Skeletal muscle satellite cell (primary cell): ENCODE results near the gene TMEM150B.

Source experiments
- H3K27me3 ChIP-seq: 2 replicates; pipeline ENCODE4 v1.7.0; 2013; ENCODE audit warnings: low read length; ENCODE audit not compliant: control insufficient read depth, insufficient read depth
- H3K36me3 ChIP-seq: 2 replicates; pipeline ENCODE4 v1.7.0; 2013; ENCODE audit warnings: mild to moderate bottlenecking, control low read depth, low read length; ENCODE audit not compliant: insufficient read depth
- H3K4me1 ChIP-seq: 2 replicates; pipeline ENCODE4 v1.7.0; 2013; ENCODE audit warnings: low read length; ENCODE audit not compliant: control insufficient read depth, insufficient read depth
- H3K4me2 ChIP-seq: 2 replicates; pipeline ENCODE4 v1.7.0; 2013; ENCODE audit warnings: mild to moderate bottlenecking, low read length
- H3K4me3 ChIP-seq: 2 replicates; pipeline ENCODE4 v1.7.0; 2013; ENCODE audit warnings: low read length
- H3K9ac ChIP-seq: 2 replicates; pipeline ENCODE4 v1.7.0; 2013; ENCODE audit warnings: mild to moderate bottlenecking, low read depth, low read length, moderate library complexity
- H3K9me3 ChIP-seq: replicated peaks from 2 replicates; pipeline ENCODE4 v1.7.0; 2013; ENCODE audit warnings: mild to moderate bottlenecking, control low read depth, low read length

The TMEM150B gene

DNA sequence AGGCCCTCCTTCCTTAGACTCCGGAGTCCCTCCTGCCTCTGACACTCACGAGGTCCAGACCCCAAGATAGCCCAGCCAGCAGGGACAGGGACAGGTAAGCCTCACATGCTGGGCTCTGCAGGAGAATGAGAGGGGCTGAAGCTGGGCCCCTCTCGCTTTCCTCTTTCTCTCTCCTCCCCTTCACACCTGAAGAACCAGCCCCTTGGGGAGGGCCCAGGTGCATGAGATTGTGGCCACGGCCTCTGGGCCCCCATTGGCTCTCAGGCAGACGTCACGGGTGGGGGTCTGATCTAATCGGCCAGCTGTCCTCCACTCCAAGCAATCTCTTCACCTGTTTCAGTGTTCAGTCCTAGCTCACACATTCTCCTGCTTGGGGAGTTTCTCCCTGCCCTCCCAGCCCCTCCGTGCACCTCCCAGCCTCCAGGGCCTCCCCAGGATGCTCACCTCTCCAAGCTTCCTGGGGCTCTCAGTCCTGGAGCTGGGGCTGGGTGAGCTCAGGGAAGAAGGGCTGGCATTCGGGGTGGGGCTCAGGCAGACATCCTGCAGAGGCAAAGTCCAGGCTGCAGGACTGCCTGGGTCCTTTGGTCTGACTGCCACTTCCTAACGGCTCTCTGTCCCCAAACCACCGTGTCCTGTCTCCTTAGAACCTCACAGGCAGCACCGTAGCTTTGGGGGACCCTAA lies 2.8 kb downstream of the TMEM150B start:
- Histone ChIP-seq H3K9me3 (no peaks in the 10 kb centered on the region), H3K4me3 (no peak overlapping the region), H3K4me1 (no peaks in the 10 kb centered on the region), H3K27me3 (peaks cover 22% of the 10 kb centered on the region), H3K4me2 (no peak overlapping the region), H3K9ac (no peak overlapping the region), H3K36me3 (no peaks in the 10 kb centered on the region)

DNA sequence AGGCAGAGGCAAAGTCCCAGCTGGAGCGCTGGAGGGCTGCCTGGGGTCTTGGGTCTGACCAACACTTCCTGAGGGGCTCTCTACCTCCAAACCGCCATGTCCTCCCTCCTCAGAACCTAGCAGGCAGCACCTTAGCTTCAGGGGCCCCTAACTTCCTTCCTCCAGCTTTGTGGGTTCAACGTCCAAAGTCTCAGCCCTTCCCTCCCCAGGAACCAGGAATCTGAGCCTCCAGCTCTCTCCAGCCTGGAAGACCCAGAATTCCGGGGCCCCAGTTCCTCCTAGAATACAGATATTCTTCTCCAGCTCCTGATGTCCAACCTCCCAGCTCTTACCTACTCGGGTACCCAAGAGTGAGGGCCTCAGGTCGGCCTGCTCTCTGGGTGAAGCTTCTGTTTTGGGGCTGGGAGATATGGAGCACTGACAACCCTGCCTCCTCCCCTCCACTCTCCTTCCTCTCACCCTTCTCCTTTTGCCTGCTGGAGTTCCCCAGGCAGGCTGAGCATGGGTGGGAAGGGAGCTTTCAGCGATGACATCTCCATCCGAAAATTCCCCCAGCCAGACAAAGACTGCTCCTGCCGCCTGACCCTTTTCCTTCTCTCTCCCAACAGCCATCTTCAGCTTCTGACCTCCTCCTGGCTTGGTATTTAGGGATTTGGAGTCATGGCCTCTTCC lies 3.5 kb downstream of the TMEM150B start:
- peaks cover 22% of the 10 kb centered on the region for H3K27me3 ChIP-seq
- H3K9me3 ChIP-seq = no peaks in the 10 kb centered on the region
- no peaks in the 10 kb centered on the region for H3K36me3 ChIP-seq
- H3K9ac ChIP-seq = no peak overlapping the region
- H3K4me3 ChIP-seq = no peak overlapping the region
- no peak overlapping the region for H3K4me2 ChIP-seq
- H3K4me1 ChIP-seq = no peaks in the 10 kb centered on the region

DNA sequence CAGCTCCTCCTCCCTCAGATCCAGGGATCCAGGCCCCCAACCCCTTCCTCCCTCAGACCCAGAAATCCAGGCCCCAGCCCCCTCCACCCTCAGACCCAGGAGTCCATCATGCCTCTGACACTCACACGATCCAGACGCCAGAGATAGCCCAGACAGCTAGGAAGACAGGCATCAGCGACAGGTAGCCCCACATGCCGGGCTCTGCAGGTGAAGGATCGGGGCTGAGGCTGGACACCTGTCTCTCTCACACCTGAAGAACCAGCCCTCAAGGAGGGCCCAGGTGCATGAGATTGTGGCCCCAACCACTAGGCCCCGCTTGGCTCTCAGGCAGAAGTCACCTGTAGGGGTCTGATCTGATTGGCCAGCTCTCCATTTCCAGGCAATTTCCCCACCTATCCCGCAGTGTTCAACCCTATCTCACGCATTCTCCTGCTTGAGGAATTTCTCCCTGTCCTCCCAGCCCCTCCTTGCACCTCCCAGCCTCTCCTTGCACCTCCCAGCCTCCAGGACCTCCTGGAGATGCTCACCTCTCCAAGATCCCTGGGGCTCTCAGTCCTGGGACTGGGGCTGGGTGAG lies 4.2 kb downstream of the TMEM150B start:
- Histone ChIP-seq H3K4me3 (no peak overlapping the region), H3K4me1 (no peaks in the 10 kb centered on the region), H3K4me2 (no peak overlapping the region), H3K9ac (no peak overlapping the region), H3K36me3 (no peaks in the 10 kb centered on the region), H3K9me3 (no peaks in the 10 kb centered on the region), H3K27me3 (peaks cover 22% of the 10 kb centered on the region)

DNA sequence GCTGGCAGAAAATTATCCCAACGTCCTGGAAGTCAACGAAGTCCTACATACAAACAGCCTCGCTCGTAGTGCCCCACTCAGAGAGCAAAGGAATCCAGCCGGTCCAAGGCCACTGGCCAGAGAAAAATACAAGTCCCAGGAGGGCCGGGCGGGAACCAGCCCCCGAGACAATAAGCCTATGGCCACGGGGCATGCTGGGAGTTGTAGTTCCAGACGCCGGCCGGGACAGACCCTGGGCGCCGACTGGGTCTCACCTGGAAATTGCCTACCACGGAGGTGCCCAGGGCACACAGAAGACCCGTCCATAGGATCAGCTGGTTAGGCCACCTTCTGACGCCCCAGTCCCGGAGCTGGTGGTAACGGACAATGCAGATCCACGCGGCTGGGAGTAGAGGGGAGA lies 5.4 kb downstream of the TMEM150B start:
- Histone ChIP-seq H3K36me3 (no peaks in the 10 kb centered on the region), H3K9me3 (no peaks in the 10 kb centered on the region), H3K4me3 (no peak overlapping the region), H3K27me3 (peaks cover 22% of the 10 kb centered on the region), H3K9ac (no peak overlapping the region), H3K4me1 (no peaks in the 10 kb centered on the region), H3K4me2 (peak overlapping the region; percentile 40)

DNA sequence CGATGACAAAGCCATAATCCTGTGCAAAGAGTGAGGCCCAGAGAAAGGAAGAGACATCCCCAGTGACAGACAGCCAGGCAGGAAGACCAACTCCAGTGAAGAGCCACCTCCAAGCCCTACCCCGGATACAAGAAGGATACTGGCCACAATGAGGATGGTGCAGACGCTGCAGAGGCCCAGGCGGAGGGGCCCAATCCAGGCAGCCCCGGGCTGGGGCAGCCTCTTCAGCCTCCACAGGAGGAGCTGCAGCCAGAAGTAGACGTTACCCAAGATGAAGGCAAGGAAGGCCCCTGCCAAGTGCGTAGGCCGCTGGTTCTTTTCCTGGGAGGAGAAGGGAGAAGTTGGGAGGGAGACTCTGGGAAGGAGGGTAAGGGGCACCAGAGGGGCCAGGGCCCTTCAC lies 8.5 kb downstream of the TMEM150B start:
- no peaks in the 10 kb centered on the region for H3K36me3 ChIP-seq
- H3K4me2 ChIP-seq = no peak overlapping the region
- no peaks in the 10 kb centered on the region for H3K9me3 ChIP-seq
- H3K9ac ChIP-seq = no peak overlapping the region
- H3K27me3 ChIP-seq = peaks cover 8% of the 10 kb centered on the region
- no peak overlapping the region for H3K4me3 ChIP-seq
- no peaks in the 10 kb centered on the region for H3K4me1 ChIP-seq

DNA sequence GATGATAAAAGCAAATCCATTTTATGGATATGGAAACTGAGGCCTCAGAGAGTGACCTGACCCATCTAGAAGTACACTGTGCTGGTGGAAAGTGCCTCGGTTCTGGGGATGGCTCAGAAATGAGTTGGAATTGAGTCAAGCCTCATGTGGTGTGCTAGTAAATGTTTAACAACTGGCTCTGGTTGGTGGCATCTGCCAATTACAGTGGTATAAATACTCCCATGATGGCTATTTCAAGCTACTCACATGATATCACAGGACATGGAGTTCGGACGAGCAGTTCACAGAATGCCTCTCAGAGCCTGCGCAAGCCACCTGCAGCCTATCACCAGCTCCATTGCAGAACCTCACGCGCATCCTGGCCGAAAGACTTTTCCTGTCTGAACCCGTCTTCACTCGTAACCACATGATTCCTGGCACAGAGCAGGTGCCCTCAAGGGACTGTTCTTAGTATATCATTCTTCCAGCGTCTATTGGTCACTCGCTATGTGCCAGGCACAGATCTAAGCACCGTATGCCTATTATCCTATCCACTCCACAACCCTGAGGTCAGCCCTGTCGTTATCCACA lies 9.1 kb downstream of the TMEM150B start:
- no peak overlapping the region for H3K4me2 ChIP-seq
- H3K27me3 ChIP-seq = peaks cover 4% of the 10 kb centered on the region
- no peaks in the 10 kb centered on the region for H3K4me1 ChIP-seq
- H3K4me3 ChIP-seq = no peak overlapping the region
- H3K9ac ChIP-seq = no peak overlapping the region
- H3K36me3 ChIP-seq = no peaks in the 10 kb centered on the region
- H3K9me3 ChIP-seq = no peaks in the 10 kb centered on the region

DNA sequence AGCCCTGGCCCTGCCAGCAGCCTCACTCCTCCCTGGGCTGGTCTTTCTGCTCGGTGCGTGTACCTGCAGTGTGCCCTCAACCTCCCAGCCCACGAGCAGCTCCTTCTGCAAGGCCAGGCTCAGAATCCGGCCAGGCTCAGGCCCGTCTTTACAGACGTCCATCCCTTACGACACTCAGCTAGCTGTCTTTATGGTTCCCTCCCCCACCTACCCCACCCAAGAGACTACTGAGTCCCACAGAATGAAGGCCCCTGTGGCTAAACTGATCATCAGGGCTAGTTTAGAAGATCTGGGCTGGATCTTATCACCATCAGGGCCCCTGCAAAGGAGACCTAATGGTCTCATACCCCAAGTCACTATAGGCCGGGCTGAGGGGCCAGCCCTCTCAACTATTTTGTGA lies 10.7 kb downstream of the TMEM150B start:
- no peak overlapping the region for H3K9ac ChIP-seq
- H3K27me3 ChIP-seq = no peaks in the 10 kb centered on the region
- H3K4me3 ChIP-seq = no peak overlapping the region
- no peaks in the 10 kb centered on the region for H3K36me3 ChIP-seq
- no peaks in the 10 kb centered on the region for H3K9me3 ChIP-seq
- no peaks in the 10 kb centered on the region for H3K4me1 ChIP-seq
- no peak overlapping the region for H3K4me2 ChIP-seq

DNA sequence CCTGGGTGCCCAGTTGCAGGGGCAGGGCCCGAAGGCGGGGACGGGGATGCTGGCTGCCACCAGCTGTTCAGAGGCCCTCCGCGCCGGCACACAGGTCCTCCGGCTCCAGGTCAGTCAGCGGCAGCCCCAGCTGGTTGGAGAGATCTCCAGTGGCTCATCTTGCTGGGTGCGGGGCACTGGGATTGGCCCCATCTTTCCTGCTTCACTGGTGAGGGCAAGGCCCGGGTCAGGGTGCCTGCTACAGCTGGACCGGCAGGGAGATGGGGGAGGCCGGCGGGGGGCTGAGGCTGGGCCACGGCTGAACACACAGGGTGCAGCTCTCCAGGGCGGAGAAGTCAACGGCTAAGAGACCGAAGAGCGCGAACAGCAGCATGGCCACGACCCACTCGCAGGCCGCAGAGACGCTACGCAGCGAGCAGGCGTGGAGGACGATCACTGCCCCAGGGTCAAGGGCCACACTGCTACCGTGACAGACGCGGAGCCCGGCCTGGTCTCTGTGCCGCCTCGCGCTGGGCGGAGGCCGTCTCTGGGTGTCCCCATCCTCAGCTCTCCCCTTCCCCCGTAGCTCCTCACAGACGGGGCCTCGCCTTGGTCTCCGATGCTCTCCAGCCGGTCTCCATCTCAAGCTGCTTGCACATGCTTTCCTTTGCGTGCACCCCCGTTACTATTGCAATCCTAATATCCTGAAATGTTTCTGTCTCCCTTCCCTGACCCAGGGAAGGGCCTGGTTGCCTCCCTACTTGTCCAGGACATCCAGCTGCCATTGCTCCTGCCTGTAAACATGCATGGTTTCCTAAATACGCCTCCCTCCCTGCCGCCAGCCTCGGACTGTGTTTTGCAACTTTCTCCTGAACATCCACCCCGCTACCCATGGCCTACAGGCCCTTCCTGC lies 12.3 kb downstream of the TMEM150B start:
- Histone ChIP-seq H3K36me3 (no peaks in the 10 kb centered on the region), H3K4me2 (no peak overlapping the region), H3K9me3 (no peaks in the 10 kb centered on the region), H3K4me1 (no peaks in the 10 kb centered on the region), H3K27me3 (no peaks in the 10 kb centered on the region), H3K4me3 (no peak overlapping the region), H3K9ac (no peak overlapping the region)

DNA sequence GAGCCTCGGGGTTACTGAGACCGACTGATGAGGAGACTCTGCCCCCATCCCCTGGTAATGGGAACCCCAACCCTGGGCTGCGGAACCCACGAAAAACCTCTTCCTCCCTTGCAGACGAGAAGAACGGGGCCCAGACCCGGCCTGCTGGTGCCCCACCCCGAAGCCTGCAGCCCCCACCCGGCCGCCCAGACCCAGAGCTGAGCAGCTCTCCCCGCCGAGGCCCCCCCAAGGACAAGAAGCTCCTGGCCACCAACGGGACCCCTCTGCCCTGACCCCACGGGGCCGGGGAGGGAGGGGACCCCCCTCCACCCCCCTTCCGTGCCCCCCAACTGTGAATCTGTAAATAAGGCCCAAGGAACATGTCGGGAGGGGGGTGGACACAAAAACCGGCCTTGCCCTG lies 13.3 kb downstream of the TMEM150B start:
- H3K4me2 ChIP-seq = no peak overlapping the region
- H3K9me3 ChIP-seq = no peaks in the 10 kb centered on the region
- no peaks in the 10 kb centered on the region for H3K27me3 ChIP-seq
- no peak overlapping the region for H3K9ac ChIP-seq
- peaks cover 2% of the 10 kb centered on the region for H3K36me3 ChIP-seq
- H3K4me3 ChIP-seq = no peak overlapping the region
- no peaks in the 10 kb centered on the region for H3K4me1 ChIP-seq

DNA sequence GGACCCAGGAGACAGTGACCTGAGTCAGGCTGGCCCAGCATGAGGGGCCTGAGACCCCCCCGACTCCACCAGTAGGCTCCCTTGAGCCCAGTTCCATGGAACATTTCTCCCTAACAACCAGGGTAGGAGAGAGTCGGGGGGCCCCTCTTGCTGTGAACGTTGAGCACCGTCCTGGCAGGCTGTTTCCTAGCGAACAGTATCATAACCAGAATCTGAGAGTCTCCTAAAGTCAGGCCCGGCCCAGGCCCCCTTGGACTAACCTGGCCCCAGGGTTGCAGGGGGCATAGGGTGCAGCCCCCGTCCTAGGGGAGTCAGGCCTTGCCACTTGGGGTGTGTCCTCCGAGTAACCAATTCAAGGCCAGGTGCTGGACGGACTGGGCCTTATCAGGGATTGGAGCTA lies 13.7 kb downstream of the TMEM150B start:
- H3K36me3 ChIP-seq = peaks cover 3% of the 10 kb centered on the region
- H3K4me1 ChIP-seq = no peaks in the 10 kb centered on the region
- no peak overlapping the region for H3K9ac ChIP-seq
- H3K4me3 ChIP-seq = no peak overlapping the region
- no peaks in the 10 kb centered on the region for H3K27me3 ChIP-seq
- no peaks in the 10 kb centered on the region for H3K9me3 ChIP-seq
- no peak overlapping the region for H3K4me2 ChIP-seq

DNA sequence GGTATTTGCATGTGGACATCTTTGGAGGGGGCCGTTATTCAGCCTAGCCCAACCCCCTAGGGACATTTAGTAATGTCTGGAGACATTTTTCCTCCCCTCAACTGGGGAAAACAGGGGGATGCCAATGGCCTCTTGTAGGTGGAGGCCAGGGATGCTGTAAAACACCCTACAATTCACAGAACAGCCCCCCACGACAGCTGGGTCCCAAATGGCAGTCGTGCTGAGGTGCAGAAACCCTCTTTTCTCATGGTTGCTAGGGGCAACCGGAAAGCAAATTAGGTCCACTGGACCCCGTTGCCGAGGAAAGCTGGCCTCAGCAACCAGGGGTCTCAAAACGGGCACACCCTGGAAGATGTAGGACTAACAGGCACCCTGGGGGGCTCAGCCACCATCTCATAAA lies 14.6 kb downstream of the TMEM150B start:
- Histone ChIP-seq H3K9me3 (no peaks in the 10 kb centered on the region), H3K4me1 (no peaks in the 10 kb centered on the region), H3K4me3 (no peak overlapping the region), H3K27me3 (no peaks in the 10 kb centered on the region), H3K4me2 (no peak overlapping the region), H3K36me3 (peaks cover 3% of the 10 kb centered on the region), H3K9ac (no peak overlapping the region)
